SK-N-MC (cell line): ENCODE measurements around the gene CLNK.

ENCODE experiments used
- EZH2 ChIP-seq: fragments of 200-600 bp; sonication (generic); IDR thresholded peaks from one replicate; pipeline ENCODE4 v1.6.1; 2017; ENCODE audit warnings: antibody characterized with exemption
- POLR2AphosphoS5 ChIP-seq: IDR thresholded peaks from 2 replicates; pipeline ENCODE4 v1.6.1; 2012; ENCODE audit warnings: mild to moderate bottlenecking, low read depth, low read length, borderline replicate concordance

- TF ChIP-seq EZH2 (no peak), POLR2AphosphoS5 (no peak)
Measured at GRCh38 chr4:10606483-10607155, 77.9 kb downstream of the CLNK start.
